Measurements from ENCODE around the gene CCL4L2.
"Not testable (repeated sequence)": the region's sequence is repeated elsewhere in the genome, so short reads cannot be mapped to it uniquely, and the experiment has no call there.

CCL4L2 gene

DNA sequence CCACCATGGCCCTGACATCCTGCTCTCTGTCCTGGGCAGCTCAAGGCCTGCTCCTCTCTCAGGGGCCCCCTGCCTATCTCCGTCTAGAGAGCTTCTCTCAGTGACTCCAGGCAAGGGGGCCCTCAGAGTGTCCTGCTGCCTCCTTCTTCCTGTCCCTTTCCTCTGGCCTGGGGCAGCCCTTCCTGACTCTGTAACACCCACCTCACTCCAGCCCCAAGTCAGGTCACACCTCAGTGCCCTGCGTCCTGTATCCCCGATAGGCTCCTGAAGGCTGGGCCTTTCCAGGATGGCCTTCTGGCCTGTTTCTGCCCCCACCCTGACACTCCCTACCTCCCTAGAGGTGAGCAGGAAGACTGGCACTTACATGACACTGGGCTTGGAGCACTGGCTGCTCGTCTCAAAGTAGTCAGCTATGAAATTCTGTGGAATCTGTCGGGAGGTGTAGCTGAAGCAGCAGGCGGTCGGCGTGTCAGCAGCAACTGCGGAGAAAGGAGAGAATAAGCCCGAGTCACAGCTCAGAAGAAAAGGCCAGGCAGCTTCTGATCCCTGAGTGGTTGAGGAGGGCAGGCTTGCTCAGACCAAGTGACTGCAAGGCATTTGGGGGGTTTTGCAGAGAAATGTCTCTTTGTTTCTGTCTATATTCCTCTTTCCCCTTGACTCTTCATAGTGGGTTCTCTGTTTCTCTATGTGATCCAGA, 15.3 kb upstream of the CCL4L2 start:
- peak overlapping the region; percentile 31 for H3K4me3 Mint-ChIP-seq
- H3K36me3 Mint-ChIP-seq (ENCODE audit: low read depth): no peaks in the 10 kb centered on the region
- DNase-seq: peak; percentile 42
- no peaks in the 10 kb centered on the region for H3K9me3 Mint-ChIP-seq
- H3K27me3 Mint-ChIP-seq (ENCODE audit: low read depth, poor library complexity): peaks cover 22% of the 10 kb centered on the region
- TF ChIP-seq, protein P1, sequence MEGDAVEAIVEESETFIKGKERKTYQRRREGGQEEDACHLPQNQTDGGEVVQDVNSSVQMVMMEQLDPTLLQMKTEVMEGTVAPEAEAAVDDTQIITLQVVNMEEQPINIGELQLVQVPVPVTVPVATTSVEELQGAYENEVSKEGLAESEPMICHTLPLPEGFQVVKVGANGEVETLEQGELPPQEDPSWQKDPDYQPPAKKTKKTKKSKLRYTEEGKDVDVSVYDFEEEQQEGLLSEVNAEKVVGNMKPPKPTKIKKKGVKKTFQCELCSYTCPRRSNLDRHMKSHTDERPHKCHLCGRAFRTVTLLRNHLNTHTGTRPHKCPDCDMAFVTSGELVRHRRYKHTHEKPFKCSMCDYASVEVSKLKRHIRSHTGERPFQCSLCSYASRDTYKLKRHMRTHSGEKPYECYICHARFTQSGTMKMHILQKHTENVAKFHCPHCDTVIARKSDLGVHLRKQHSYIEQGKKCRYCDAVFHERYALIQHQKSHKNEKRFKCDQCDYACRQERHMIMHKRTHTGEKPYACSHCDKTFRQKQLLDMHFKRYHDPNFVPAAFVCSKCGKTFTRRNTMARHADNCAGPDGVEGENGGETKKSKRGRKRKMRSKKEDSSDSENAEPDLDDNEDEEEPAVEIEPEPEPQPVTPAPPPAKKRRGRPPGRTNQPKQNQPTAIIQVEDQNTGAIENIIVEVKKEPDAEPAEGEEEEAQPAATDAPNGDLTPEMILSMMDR (IDR thresholded peaks at IDR 0.05): no peak
- H3K27ac Mint-ChIP-seq: peak overlapping the region; percentile 53
- peaks cover 30% of the 10 kb centered on the region for H3K4me1 Mint-ChIP-seq

DNA sequence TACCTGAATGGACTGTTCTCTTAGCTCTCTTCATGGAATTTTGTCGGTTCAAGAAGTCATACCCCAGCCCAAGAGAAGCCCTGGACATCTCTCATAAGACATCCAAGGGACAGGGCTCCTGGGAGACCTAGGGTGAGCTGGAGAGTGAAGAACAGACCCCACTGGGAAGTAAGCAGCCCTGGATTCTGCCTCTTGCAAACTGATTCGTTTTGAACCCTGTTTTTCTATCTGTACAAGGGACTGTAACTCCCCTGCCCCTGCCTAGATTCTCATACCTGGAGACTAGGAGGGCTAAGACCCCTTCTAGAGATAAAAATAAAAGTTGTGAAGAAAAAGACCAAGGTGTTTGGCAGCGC, 14.8 kb upstream of the CCL4L2 start:
- peaks cover 33% of the 10 kb centered on the region for H3K4me1 Mint-ChIP-seq

DNA sequence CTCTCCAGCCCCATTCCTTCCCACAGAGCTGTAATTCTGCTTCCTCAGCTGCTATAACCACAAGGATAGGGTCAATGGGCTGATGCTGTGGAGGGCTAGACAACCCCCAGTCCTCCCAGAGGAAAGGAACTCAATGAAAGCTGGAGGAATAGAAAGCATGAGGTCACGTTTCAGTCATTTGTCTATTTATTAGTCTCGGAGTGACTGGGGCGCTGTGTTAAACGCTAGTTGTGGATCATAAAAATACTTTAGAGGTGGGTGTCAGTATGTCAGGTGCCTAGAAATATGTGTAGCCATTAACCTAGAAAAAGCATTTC, 13.5 kb upstream of the CCL4L2 start:
- TF ChIP-seq, protein P1 (IDR thresholded peaks at IDR 0.05): no peak
- Mint-ChIP-seq H3K4me3 (no peak overlapping the region), H3K27ac (no peak overlapping the region), H3K36me3 (ENCODE audit: low read depth) (no peaks in the 10 kb centered on the region), H3K27me3 (ENCODE audit: low read depth, poor library complexity) (peaks cover 17% of the 10 kb centered on the region), H3K4me1 (peaks cover 42% of the 10 kb centered on the region), H3K9me3 (no peaks in the 10 kb centered on the region)
- no peak for DNase-seq

More for the DNA sequence above, 14.8 kb upstream of the CCL4L2 start:
- H3K4me3 Mint-ChIP-seq: no peak overlapping the region
- H3K9me3 Mint-ChIP-seq: no peaks in the 10 kb centered on the region
- no peak for DNase-seq
- TF ChIP-seq, protein P1 (IDR thresholded peaks at IDR 0.05): no peak
- H3K27ac Mint-ChIP-seq: no peak overlapping the region
- peaks cover 22% of the 10 kb centered on the region for H3K27me3 Mint-ChIP-seq (ENCODE audit: low read depth, poor library complexity)
- no peaks in the 10 kb centered on the region for H3K36me3 Mint-ChIP-seq (ENCODE audit: low read depth)

DNA sequence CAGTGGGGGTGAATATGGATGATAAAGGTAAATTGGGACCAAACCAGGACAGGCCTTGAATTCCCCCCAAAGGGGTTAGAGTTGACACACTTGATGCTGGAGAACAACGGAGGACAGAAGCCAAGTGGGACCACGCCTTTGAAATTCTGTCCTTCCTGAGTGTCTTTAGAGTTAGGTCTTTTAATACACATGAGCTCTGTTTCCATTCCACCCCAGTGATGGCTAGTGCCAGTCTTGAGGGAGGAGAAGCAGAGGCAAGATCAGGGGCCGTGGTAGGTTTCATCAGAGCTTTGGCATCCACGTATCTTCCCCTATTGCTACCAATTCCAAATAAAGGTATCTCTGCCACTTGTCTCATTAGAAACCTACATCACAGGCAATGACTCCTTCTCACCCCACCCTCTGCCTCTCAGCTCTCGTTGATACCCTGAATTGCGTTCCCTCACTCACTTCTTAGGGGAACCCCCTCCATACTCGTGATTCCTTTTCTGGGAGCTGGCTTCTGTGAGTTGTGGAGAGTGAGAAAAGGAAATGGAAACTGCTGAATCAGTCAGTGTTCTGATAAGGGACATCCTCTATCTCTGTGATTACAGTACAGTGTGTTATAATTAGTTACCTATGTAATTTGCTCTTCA, 11.9 kb upstream of the CCL4L2 start:
- no peaks in the 10 kb centered on the region for H3K9me3 Mint-ChIP-seq
- TF ChIP-seq, protein P1 (IDR thresholded peaks at IDR 0.05): no peak
- H3K4me1 Mint-ChIP-seq: peaks cover 50% of the 10 kb centered on the region
- DNase-seq: no peak
- no peaks in the 10 kb centered on the region for H3K36me3 Mint-ChIP-seq (ENCODE audit: low read depth)
- no peak overlapping the region for H3K4me3 Mint-ChIP-seq
- H3K27ac Mint-ChIP-seq: no peak overlapping the region
- peaks cover 12% of the 10 kb centered on the region for H3K27me3 Mint-ChIP-seq (ENCODE audit: low read depth, poor library complexity)

DNA sequence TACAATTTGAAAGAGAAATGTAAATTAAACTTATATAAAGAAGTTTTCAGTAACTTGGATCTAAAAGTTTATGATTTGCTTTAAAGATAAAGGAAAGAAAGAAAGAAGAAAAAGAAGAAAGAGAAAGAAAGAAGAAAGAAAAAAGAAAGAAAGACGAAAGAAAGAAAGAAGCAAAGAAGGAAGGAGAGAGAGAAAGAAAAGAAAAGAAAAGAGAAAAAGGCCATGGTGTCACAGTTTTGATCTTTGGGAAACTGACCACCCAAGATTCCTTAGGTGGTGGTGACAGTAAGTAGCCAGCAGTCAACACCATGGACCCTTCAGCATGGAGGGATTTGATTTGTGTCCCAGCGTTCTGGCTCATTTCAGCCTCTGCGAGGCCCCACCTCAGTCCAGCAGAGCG, 9.8 kb upstream of the CCL4L2 start:
- Mint-ChIP-seq H3K27ac (peak overlapping the region; percentile 2), H3K27me3 (ENCODE audit: low read depth, poor library complexity) (peaks cover 13% of the 10 kb centered on the region), H3K4me1 (peaks cover 41% of the 10 kb centered on the region)
- not testable (repeated sequence) for H3K4me3 Mint-ChIP-seq; H3K36me3 Mint-ChIP-seq (ENCODE audit: low read depth); DNase-seq; H3K9me3 Mint-ChIP-seq

DNA sequence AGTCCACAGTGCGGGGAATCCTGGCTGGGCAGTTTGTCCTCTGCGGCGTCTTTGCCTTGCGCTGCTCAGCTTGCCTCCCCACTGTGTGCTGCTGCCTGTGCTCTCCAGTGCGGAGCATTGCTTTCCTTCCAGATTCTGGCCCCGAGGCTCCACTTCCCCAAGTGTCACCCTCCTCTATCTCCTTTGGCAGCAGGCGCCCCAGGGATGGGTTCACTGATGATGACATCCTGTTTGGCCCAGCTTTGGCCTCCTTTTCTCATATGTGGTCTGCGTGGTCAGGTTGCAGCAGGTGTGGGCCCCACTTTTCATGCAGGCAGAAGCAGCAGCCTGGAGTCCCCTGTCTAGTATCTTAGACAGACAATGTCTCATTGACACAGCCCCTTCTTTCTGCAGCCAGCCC, 9.4 kb upstream of the CCL4L2 start:
- H3K36me3 Mint-ChIP-seq (ENCODE audit: low read depth); H3K9me3 Mint-ChIP-seq; H3K4me3 Mint-ChIP-seq; DNase-seq: not testable (repeated sequence)
- H3K27ac Mint-ChIP-seq: peak overlapping the region; percentile 18
- H3K27me3 Mint-ChIP-seq (ENCODE audit: low read depth, poor library complexity): peaks cover 16% of the 10 kb centered on the region
- peaks cover 37% of the 10 kb centered on the region for H3K4me1 Mint-ChIP-seq

DNA sequence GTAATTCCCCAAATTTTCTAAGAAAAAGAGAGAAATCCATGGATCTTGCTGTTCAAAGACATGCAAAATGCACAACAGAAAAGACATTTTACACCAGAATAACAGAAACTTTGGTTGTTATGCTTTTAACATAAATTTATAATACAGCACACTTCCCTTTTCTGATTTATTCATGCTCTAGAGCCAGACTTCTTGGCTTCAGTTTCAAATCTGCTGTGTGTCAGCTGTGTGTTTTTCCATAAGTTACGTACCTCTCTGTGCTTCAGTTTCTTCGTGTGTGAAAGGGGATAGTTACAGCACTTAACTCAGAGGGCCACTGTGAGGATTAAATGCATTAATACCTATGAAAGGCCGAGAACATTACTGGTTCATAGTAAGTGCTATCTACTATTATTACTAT, 7.5 kb upstream of the CCL4L2 start:
- no peak overlapping the region for H3K4me3 Mint-ChIP-seq
- no peak for DNase-seq

More for the DNA sequence above, 7.5 kb upstream of the CCL4L2 start:
- TF ChIP-seq, protein P1 (IDR thresholded peaks at IDR 0.05): no peak
- no peaks in the 10 kb centered on the region for H3K9me3 Mint-ChIP-seq
- H3K27ac Mint-ChIP-seq: no peak overlapping the region
- H3K27me3 Mint-ChIP-seq (ENCODE audit: low read depth, poor library complexity): peaks cover 27% of the 10 kb centered on the region
- peaks cover 33% of the 10 kb centered on the region for H3K4me1 Mint-ChIP-seq
- no peaks in the 10 kb centered on the region for H3K36me3 Mint-ChIP-seq (ENCODE audit: low read depth)

Measured in nephron progenitor cell (in vitro differentiated cells).